A549 (cell line): ENCODE data around the gene RER1. TPM values are rescaled to one million over a fixed set of nuclear protein-coding genes. Genes with fewer than 3 reads are reported as not detected.

ENCODE experiments used
- ATAC-seq, 2 experiments: fragments of 200-7000 bp in 1 of 2; fragments of >200 bp in 1 of 2; cut with Nextera tagmentation in 1 of 2; cut with Tn5 transposase in 1 of 2; 3 replicates each; pipeline versions ENCODE4 v1.8.0 to v1.9.1; 2018 to 2020; ENCODE audit warnings: mild to moderate bottlenecking in 1 of 2, moderate library complexity in 1 of 2
- CTCF ChIA-PET: fragments of 300-600 bp; sonication (Branson Sonifier 250); formaldehyde crosslinking; extraction: SDS; loops from one replicate; lab custom pipeline; 2021; ENCODE audit warnings: antibody characterized with exemption, inconsistent platforms; lab: Yijun Ruan, JAX
- POLR2A ChIA-PET: fragments of 350-600 bp; formaldehyde crosslinking; extraction: SDS; loops from one replicate; lab custom pipeline; 2021; ENCODE audit warnings: antibody characterized with exemption, inconsistent platforms; lab: Yijun Ruan, JAX
- DNase-seq, 2 experiments: peaks; one replicate each; pipeline versions ENCODE4 v3.0.0 to v3.0.0-alpha.2; 2011 to 2016; ENCODE audit warnings: low read depth in 1 of 2, low spot score in 1 of 2
- FAIRE-seq: peaks from 2 replicates; lab custom pipeline; 2011; peaks lifted over from hg19 to GRCh38; lab: Jason Lieb, UNC
- H3K27ac ChIP-seq, 2 experiments: fragments of >200 bp; sonication (Bioruptor Twin); formaldehyde crosslinking; 3 replicates each; pipeline ENCODE4 v1.5.1; 2016 to 2017
- H3K4me1 ChIP-seq: fragments of >200 bp; sonication (Bioruptor Twin); formaldehyde crosslinking; 3 replicates; pipeline ENCODE4 v1.6.1; 2016
- H3K4me2 ChIP-seq: fragments of >200 bp; sonication (Bioruptor Twin); formaldehyde crosslinking; 3 replicates; pipeline ENCODE4 v1.6.1; 2016
- H3K4me3 ChIP-seq: fragments of >200 bp; sonication (Bioruptor Twin); formaldehyde crosslinking; 3 replicates; pipeline ENCODE4 v1.5.1; 2016
- H3K9me3 ChIP-seq: fragments of >200 bp; sonication (Bioruptor Twin); formaldehyde crosslinking; 3 replicates; pipeline ENCODE4 v1.6.1; 2016
- ATOH8 ChIP-seq: fragments of 250-450 bp; sonication (Bioruptor Pico); IDR thresholded peaks from 2 replicates; pipeline ENCODE4 v1.5.0; 2020; ENCODE audit warnings: low read depth, mild to moderate bottlenecking, moderate library complexity
- BCL3 ChIP-seq: fragments of >200 bp; sonication (Bioruptor Twin); formaldehyde crosslinking; IDR thresholded peaks from 3 replicates; pipeline ENCODE4 v1.6.1; 2016
- BHLHE40 ChIP-seq: IDR thresholded peaks from 2 replicates; pipeline ENCODE4 v1.6.1; 2012; ENCODE audit warnings: low read depth, low read length, inconsistent platforms
- CEBPB ChIP-seq, 2 experiments: fragments of >200 bp in 1 of 2; sonication (Bioruptor Twin) in 1 of 2; formaldehyde crosslinking in 1 of 2; IDR thresholded peaks; 2 replicates each; pipeline ENCODE4 v1.6.1; 2012 to 2016
- CHD4 ChIP-seq: fragments of 200-600 bp; sonication (generic); IDR thresholded peaks from 2 replicates; pipeline ENCODE4 v1.6.1; 2016; ENCODE audit warnings: antibody characterized with exemption, mild to moderate bottlenecking, borderline replicate concordance
- E2F6 ChIP-seq: IDR thresholded peaks from 2 replicates; pipeline ENCODE4 v1.6.1; 2012; ENCODE audit warnings: low read depth, borderline replicate concordance
- FOSB ChIP-seq: fragments of 250-450 bp; sonication (Bioruptor Pico); IDR thresholded peaks from 2 replicates; pipeline ENCODE4 v1.5.0; 2020; ENCODE audit warnings: mild to moderate bottlenecking, moderate library complexity
- FOSL2 ChIP-seq, 2 experiments: fragments of 450-650 bp in 1 of 2; fragments of >200 bp in 1 of 2; sonication (Bioruptor Twin) in 1 of 2; formaldehyde crosslinking; IDR thresholded peaks; 2 replicates each; pipeline versions ENCODE4 v1.5.0 to v1.6.1; 2016 to 2020; ENCODE audit warnings: mild to moderate bottlenecking in 1 of 2, moderate library complexity in 1 of 2
- GATA3 ChIP-seq: IDR thresholded peaks from 2 replicates; pipeline ENCODE4 v1.6.1; 2012; ENCODE audit warnings: borderline replicate concordance
- HOXB13 ChIP-seq: fragments of 250-450 bp; sonication (Bioruptor Pico); IDR thresholded peaks from 2 replicates; pipeline ENCODE4 v1.5.0; 2020; ENCODE audit warnings: low read depth, mild to moderate bottlenecking, moderate library complexity
- JUN ChIP-seq, 2 experiments: fragments of >200 bp; sonication (Bioruptor Twin); formaldehyde crosslinking; IDR thresholded peaks; 2 replicates in 1 of 2; 3 replicates in 1 of 2; pipeline ENCODE4 v1.6.1; 2016 to 2017
- JUNB ChIP-seq: fragments of >200 bp; sonication (Bioruptor Twin); formaldehyde crosslinking; IDR thresholded peaks from 2 replicates; pipeline ENCODE4 v1.6.1; 2016
- MAX ChIP-seq: IDR thresholded peaks from 2 replicates; pipeline ENCODE4 v1.6.1; 2012
- MYC ChIP-seq: IDR thresholded peaks from 2 replicates; pipeline ENCODE4 v1.6.1; 2012; ENCODE audit warnings: mild to moderate bottlenecking, inconsistent platforms, low read length, improper control_type of control experiment, borderline replicate concordance
- NFE2L2 ChIP-seq: fragments of 150-350 bp; conservative IDR thresholded peaks from 2 replicates; pipeline ENCODE4 v1.6.1; 2014; ENCODE audit warnings: low read length
- POLR2A ChIP-seq: IDR thresholded peaks from 2 replicates; pipeline ENCODE4 v1.6.1; 2012; ENCODE audit warnings: mild to moderate bottlenecking, low read length
- RFX5 ChIP-seq: fragments of 450-650 bp; IDR thresholded peaks from 2 replicates; pipeline ENCODE4 v1.7.1; 2014; ENCODE audit warnings: antibody characterized with exemption, mild to moderate bottlenecking, moderate library complexity
- USF2 ChIP-seq: fragments of 450-650 bp; IDR thresholded peaks from 2 replicates; pipeline ENCODE4 v1.6.1; 2014; ENCODE audit warnings: antibody characterized with exemption
- ZC3H11A ChIP-seq: fragments of 450-650 bp; IDR thresholded peaks from 2 replicates; pipeline ENCODE4 v1.6.1; 2014; ENCODE audit warnings: antibody characterized with exemption, mild to moderate bottlenecking
- WGBS: methylation state at CpG from one replicate; pipeline ENCODE4 v1.1.6; 2017; ENCODE audit errors: missing lambda C conversion rate; 5-methylcytosine and 5-hydroxymethylcytosine counted together
- polyA plus RNA-seq, 4 experiments: library from polyadenylated mRNA; depleted of rRNA in 3 of 4; stranded (reverse); fragments of >200 nt; fragmentation: RNase III in 1 of 4; extraction: RNeasy Plus Mini Kit Qiagen cat#74134 plus additional on column Dnase treatment in 1 of 4; gene quantifications; 2 replicates in 3 of 4; 3 replicates in 1 of 4; pipeline ENCODE4 v1.2.3, GENCODE V29; 2011 to 2017

Gene RER1
- polyA plus RNA-seq, 2 of the 4 experiments (the other 2 are of a cell fraction), result 72.3 to 213 TPM

GRCh38 chr1:2412773-2413494 is 21.3 kb downstream of the RER1 start:
- peak overlapping the region; percentile 93 to 95 for H3K27ac ChIP-seq
- CTCF ChIA-PET, result interaction anchor here (0.9 to 1.8 kb wide), 5 partner anchors 10 to 1012 kb away, joined by 3 to 16 read pairs (median 4); no protein-coding TSS in a partner anchor
- no CpG with 5 or more reads among the region's 66 CpGs for WGBS
- H3K4me3 ChIP-seq, result peak overlapping the region; percentile 64
- peak overlapping the region; percentile 98 for H3K4me2 ChIP-seq
- peak; percentile 48 to 58 for DNase-seq
- peaks cover 16% of the 10 kb centered on the region for H3K4me1 ChIP-seq
- TF ChIP-seq JUN (IDR thresholded peaks at IDR 0.05), result peak; percentile 56 to 63; a peak in 3 of 5 replicates
- no peak for TF ChIP-seq NFE2L2
- TF ChIP-seq ZC3H11A, result no peak
- peak; percentile 86; the same call in 1 of the 2 replicates for TF ChIP-seq E2F6
- peak; percentile 90 for TF ChIP-seq MAX
- TF ChIP-seq FOSB (CRISPR knock-in tag), result no peak
- peak; percentile 83 for TF ChIP-seq POLR2A
- no peak for TF ChIP-seq ATOH8
- TF ChIP-seq BHLHE40, result no peak
- TF ChIP-seq CEBPB (IDR thresholded peaks at IDR 0.05), result no peak
- no peak for TF ChIP-seq FOSL2 (IDR thresholded peaks at IDR 0.05)
- no peak for TF ChIP-seq FOSL2 (CRISPR knock-in tag; IDR thresholded peaks at IDR 0.05)
- peak; percentile 77; the same call in 2 of the 3 replicates for TF ChIP-seq BCL3
- no peak for TF ChIP-seq RFX5
- 0 out of 2 replicates have a peak, but pooled peaks have one; percentile 3 for TF ChIP-seq MYC
- FAIRE-seq, result no peak
- no peaks in the 10 kb centered on the region for H3K9me3 ChIP-seq
- POLR2A ChIA-PET, result interaction anchor here (0.6 to 1.5 kb wide), 4 partner anchors 9 to 218 kb away, joined by 3 to 4 read pairs (median 3); partner anchors contain the start of genes FAAP20, MORN1 and RER1
- peak; percentile 57 to 59 for ATAC-seq

GRCh38 chr1:2413495-2414296 is 22.1 kb downstream of the RER1 start:
- 25% methylated on average over 5 of the region's 28 CpGs for WGBS
- FAIRE-seq, result no peak

More at GRCh38 chr1:2413495-2414296, 22.1 kb downstream of the RER1 start:
- no peak for TF ChIP-seq JUNB
- peak; percentile 74 for TF ChIP-seq MAX
- 0 out of 2 replicates have a peak, but pooled peaks have one; percentile 52 for TF ChIP-seq E2F6
- no peak for TF ChIP-seq GATA3
- TF ChIP-seq USF2, result peak; percentile 74
- no peak for TF ChIP-seq CHD4
- TF ChIP-seq HOXB13 (CRISPR knock-in tag), result no peak
- peak overlapping the region; percentile 93 to 95 for H3K27ac ChIP-seq
- H3K9me3 ChIP-seq, result no peaks in the 10 kb centered on the region
- CTCF ChIA-PET, result interaction anchor here (0.9 to 7.2 kb wide), 8 partner anchors 10 to 1011 kb away, joined by 3 to 63 read pairs (median 4); no protein-coding TSS in a partner anchor
- H3K4me1 ChIP-seq, result peaks cover 16% of the 10 kb centered on the region
- POLR2A ChIA-PET, result interaction anchor here (0.6 to 1.5 kb wide), 6 partner anchors 9 to 219 kb away, joined by 3 to 4 read pairs (median 3); partner anchors contain the start of genes FAAP20, MORN1 and RER1
- ATAC-seq, result peak; percentile 47 to 67
- H3K4me2 ChIP-seq, result peak overlapping the region; percentile 98
- DNase-seq, result peak; percentile 42 to 53
- peak overlapping the region; percentile 64 for H3K4me3 ChIP-seq
